NCI-H1048 (cell line): ENCODE measurements around the gene SLC2A13.
"Not testable (repeated sequence)": the region's sequence is repeated elsewhere in the genome, so short reads cannot be mapped to it uniquely, and the experiment has no call there.

Experiments used
- DNase-seq: peaks from one replicate; lab custom pipeline; 2025; lab: John Stamatoyannopoulos, UW

SLC2A13 gene

DNA sequence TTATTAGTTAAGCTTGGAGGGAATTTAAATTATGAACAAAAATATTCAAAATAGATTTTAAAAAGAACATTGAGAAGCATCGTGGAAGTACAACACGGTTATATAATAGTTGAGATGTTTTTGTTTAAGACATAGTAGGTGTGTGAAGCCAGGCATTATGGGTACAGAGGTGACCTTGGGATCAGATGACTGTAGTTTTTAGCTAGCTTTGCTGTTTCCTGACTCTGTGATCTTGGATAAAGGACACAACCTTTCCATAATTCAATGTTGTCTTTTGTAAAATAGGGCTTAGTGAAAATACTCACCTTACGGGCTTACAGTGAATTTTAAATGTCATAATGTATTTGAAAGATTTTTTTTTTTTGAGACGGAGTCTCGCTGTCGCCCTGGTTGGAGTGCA lies 239.7 kb downstream of the SLC2A13 start:
- DNase-seq = no peak

DNA sequence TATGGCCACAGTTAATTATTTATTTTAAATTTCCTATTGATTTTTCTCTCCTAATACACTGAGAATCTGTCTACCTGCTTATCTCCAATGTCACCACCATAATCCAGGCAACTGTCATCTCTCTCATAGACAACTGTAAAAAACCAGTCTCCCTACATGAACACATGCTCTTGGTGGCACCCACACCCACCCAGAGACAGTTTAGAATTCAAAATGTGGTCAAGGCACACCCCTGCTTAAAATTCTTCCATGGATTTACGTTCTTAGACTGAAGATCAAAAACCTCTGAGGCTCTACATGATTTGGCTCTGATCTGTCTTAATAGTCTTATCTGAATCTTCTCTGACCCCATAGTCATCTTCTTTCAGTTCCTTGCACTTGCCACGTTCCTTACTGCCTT lies 245.2 kb downstream of the SLC2A13 start:
- DNase-seq = no peak

DNA sequence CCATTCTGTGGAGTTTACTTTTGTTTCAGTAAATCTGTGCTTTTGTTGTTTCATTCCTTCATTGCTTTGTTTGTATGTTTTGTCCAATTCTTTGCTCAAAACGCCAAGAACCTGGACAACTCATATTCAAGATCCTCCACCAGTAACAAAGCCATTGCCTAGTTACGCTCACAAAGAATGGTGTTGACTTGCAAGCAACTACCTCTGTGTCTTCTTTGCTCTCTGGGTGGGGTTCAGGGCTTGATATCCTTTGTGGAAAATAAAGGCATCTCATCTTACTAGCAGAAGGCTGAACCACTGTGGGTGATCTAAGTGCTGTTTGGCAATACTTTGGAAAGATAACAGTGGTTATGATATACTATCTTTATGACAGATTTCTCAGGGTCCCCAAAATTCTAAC lies 252.9 kb downstream of the SLC2A13 start:
- DNase-seq = no peak

DNA sequence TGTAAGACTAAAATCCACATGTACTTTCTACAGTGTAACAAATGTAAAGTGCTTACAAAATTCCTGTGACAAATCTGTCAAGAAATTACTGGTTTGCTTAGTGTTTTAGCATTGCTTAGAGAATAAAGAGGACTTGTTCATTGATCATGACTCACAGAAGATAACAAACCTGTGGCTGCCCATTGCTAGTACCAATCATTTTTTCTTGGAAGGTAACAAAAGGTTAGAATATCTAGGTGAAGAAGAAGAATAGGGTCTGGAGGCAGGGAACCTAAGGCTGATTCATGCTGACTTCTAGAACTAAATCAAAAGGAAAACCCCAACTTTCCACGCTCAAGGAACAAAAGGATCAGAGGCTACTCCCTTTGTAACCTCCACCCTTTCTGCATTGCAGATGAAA lies 253.5 kb downstream of the SLC2A13 start:
- DNase-seq = no peak

DNA sequence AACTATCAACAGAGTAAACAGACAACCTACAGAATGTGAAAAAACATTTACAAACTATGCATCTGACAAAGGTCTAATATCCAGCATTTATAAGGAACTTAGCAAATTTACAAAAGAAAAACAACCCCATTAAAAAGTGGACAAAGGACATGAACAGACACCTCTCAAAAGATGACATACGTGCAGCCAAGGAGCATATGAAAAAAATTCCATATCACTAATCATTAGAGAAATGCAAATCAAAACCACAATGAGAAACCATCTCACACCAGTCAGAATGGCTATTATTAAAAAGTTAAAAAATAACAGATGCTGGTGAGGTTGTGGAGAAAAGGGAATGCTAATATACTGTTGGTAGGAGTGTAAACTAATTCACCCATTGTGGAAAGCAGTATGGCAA lies 257.7 kb downstream of the SLC2A13 start:
- DNase-seq = not testable (repeated sequence)

DNA sequence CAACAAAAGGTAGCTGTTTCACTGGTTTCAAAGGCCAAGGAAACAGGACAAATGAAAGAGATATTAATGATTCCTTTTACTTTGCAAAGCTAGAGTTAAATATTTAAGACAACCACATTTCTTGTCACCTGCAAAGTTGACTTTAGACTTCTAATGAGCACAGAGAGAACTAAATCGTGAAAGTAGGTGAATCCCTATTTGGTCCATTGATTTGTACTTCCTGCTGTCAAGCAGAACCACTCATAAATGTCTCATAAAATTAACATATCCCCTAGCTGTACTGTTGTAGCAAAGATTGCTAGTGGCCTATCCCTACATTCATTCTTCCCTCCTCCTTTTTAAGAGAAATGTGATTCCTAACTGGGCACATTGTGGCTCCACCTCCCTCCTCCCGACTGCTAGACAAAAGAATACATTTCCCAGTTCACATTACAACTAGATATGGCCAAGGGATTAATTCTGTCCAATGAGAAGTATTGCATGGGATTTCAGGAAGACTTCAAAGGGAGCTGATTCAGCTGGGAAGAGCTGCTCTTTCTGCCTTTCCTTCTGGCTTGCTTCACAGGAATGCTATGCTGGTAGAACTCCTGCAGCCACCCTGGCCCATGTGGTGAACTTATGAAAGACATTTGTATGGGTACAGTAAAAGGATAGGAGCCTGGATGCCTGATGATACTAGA lies 258.8 kb downstream of the SLC2A13 start:
- no peak for DNase-seq

DNA sequence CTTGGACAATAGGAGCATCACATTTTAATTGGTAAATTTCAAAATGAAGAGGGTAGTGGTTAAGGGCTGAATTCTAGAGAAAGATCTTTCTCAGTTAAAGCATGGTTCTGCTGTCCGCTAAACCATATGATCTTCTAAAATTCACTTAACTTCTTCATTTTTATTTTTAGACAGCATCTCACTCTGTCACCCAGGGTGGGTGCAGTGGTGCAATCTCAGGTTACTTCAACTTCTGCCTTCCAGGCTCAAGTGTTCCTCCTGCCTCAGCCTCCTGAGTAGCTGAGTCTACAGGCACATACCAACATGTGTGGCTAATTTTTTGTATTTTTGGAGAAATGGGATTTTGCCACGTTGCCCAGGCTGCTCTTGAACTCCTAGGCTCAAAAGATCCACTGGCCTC lies 259.6 kb downstream of the SLC2A13 start:
- DNase-seq = no peak

DNA sequence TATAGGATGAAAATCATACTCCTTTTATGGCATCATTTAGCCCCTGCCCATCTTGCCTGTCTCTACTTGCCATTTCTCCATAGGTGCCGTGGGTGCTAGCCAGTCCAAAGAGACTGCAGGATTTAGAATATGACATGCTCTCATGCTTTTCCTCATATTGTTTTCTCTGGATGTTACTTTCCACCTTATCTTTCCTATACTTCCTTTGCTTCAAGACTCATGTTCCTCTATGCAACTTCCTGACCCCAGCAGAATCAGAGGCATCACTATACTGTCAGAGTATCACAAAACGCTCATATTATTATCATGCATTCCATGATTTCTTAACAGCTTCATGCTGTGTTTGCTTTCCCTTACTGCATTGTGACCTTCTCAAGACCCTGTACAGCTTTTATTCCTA lies 265.5 kb downstream of the SLC2A13 start:
- no peak for DNase-seq

DNA sequence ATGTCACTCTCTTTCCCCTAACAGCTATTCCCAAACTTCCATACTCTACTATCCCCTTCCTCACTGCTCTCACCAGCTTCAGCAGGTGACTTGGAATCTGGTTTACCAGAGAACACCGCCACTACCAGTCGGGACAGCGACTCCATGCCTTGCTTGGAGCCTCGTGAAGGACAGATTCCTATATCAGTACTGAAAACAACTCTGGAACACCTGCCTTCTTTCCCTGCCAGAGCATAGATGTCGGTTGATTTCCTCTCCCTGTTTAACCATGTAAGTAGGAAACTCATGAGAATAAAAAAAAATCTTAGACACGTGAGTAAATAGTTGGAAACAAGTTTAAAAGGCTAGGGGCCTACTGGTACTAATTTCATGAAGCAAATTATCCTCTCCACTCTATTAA lies 266.8 kb downstream of the SLC2A13 start:
- no peak for DNase-seq

DNA sequence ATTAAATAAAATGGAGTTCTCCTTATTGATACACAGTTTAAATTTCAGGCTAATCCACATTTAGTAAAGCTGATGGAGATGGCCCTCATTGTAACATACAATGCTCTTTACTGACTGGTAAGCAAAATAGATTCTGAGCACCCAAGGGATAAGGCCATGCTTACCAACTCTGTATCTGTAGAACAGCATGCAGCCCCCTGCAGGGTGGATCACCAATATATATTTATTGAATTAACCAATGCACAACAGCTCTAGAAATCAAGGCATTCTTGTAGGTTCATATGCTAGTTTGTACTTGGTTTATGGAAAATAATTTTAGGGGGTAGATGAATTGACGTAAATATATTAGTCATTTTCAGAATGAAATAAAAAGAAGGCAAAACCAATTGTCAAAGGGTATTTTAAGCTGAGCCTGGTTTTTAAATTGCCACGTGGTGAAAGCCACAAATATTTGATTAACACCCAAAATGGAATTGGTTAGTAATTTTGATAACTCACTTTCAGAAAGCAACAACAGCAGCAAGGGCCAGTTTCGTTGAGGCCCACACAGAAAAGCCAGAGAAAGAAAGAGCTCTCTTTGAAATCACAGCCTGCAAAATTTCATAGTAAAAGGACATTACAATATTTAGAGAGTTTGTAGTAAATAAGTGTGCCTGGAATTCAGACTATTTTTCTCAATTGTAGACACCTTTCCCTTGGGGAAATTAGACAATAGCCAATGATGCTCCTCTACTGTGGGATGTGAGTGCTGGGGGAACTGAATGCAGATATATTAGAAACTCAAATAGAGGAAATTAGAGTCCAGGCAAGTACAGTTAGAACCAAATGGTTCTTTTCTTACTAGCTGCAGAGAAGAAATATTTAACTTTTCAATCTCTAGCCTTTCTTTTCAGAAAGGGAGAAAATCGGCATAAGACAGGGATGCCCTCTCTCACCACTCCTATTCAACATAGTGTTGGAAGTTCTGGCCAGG lies 270.1 kb downstream of the SLC2A13 start:
- DNase-seq = no peak

DNA sequence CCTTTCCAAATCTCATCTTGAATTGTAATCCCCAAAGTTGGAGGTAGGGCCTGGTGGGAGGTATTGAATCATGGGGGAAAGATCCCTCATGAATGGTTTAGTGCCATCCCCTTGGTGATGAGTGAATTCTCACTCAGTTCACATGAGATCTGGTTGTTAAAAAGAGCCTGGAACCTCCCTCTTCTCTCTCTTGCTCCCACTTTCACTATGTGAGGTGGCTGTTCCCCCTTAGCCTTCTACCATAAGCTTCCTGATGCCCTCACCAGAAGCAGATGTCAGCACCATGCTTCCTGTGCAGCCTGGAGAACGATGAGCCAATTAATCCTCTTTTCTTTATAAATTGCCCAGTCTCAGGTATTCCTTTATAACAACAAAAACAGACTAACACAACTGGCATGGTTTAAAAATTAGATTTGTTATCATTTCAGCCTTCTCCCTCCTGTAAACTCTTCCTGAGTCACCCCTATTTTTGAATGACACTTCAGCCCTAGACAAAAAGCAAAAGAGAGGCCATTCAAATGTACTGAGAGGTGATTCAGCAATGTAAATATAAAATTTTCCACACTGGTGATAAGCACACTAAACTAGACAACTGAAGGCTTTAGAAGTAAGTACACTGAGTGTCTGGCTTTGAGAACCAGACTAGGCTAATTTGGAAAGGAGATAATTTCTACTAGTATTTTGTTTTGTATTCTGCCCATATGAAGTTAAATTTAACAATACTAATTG lies 274.1 kb downstream of the SLC2A13 start:
- DNase-seq = no peak

DNA sequence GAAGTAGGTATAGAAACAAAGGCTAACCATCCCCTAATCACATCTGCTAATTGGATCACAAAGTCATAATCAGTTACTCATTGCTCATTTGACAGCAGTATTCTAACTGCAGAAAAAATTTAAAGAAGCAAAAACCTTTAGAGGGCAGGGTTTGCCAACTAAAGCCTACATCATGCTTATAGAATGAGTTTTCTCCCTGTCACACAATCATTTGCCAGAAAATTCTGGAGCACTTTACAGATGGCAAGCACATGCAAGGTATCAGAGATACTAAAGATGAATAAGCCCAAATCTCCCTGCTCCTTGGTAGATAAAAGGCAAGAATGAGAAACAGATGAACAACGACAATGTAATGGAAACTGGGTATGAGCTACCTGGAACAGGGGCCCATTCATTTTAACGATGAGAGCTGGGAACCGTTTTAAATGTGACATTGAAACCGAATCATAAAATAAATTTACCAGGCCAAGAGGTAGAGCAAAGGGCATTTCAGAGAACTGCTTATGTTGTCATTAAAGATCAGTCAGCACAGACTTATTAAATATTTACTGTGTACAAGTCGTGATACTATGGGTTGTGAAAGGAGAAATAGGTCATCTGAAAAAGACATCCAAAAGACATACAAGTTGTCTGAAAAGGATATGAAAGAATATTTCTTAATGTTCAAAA lies 274.9 kb downstream of the SLC2A13 start:
- DNase-seq = no peak

DNA sequence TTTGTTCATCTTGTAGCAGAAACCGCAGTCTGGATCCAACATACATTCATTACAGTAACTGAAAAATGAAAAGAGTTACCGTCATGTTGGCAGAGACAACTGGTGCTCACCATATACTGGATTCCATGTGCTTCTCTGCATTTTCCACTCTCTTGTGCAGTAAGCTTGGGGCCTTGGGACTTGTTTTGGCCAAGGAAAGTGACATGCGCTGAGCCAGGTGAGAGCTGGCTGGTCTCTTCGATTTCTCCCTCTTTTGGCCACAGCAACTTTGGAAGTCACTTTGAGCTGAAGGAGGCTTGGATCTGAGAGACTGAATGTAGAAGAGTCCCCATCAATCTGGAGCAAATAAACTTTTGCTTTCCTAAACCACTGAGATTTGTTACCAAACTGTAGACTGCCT lies 275.7 kb downstream of the SLC2A13 start:
- DNase-seq = no peak

DNA sequence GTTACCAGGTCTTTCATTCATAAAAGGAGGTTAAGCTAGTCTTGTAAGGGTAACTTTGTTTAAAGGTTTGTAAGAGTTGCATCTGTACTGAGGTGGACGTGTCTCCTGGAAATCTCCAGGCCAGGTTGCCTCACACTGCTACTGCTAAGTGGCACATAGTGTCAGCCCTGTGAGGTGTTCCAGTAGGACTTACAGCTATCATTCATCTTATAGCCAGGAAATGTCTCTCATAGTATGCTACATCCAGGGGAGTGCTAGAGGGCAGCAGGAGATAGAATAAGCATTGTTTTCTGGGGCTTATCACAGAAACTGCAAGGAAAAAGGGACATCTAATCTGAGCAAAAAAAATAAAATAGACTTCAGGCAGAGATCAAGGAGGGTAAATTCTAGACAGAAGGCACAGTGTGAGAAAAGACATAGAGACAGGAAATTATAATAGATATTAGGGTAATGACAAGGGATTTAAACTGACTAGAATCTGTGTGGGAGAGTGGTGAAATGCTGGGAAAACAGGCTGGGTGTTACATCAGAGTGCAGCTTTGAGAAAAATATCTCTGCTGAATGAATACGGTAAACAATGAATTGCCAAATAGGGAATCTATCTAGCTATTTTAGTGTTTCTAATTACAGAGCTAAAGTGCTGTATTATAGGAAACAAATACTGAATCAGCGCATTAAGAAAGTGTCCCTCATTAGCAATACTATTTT lies 281.2 kb downstream of the SLC2A13 start:
- DNase-seq = no peak

DNA sequence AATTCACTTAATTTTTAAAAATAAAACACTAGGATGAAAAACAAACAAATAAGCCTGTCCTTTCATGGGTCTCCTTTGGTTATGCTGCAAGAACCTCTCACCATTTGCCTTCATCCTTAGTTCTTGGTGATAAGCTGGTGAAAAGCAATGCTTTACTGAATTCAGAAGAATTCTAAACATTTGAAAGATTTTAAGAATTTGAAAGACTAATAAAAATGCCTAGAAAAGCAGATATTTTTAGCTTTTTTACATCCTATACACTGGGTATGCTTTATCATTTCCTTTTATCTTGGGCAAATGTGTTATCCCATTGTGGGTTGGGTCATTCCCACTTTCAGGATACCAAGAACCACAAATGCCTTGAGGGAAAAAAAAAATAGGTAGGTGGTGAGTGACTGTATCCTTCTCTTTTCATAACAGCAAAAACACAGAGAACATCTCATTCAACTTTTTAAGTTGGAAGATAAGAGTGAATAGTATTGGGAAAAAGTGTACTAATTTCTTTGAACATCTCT lies 289.2 kb downstream of the SLC2A13 start:
- DNase-seq = no peak

DNA sequence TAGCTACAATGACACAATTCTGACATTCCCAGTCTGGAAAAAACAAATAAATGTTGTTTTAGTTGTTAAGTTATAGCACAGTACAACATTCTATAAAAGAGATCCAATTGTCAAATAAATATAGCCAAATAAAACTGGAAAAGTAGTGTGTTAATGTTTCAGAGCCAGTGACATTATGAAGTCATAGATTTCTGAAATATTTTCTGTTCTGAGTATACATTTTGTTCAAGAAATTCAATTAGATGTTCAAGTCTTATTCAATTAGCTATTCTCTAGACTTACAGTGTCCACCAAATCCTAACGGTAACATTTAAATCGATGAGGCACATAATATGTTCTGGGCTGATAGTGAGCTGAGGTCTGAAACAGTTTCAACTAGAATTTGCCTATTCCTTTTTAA lies 290.1 kb downstream of the SLC2A13 start:
- no peak for DNase-seq

DNA sequence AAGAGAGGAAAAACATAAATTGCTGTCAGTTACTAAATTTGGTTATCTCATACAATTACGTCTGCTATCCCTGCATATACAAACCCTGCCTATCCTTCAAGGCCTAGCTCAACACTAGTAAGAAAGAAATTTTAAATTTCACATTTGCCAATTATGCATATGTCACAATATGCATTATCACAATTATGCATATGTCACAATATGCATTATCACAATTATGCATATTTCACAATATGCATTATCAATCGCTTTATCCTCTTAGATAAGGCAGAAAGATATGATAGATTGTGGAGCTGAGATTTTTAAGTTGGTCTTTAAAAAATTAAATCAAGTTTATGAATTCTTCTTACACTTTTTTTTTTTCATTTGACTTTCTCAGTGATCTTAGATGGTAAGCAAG lies 291.3 kb downstream of the SLC2A13 start:
- no peak for DNase-seq

DNA sequence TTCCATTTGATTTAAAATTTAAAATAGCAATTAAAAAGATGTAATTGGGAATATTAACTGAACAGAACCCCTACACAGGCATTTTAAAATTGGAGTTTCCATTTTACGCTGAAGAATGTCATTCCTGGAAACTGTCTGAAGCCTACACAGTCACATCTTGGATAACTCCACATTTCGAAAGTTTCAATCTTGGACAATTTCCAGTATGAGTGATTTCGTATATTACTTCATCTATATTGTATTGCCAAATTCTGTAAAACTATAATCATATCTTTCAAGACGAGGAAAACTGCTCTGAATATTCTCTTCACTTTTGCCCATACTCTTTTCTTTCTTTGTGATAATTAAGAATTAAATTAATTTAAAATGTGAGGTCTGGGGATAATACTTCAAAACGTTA lies 292.1 kb downstream of the SLC2A13 start:
- no peak for DNase-seq

DNA sequence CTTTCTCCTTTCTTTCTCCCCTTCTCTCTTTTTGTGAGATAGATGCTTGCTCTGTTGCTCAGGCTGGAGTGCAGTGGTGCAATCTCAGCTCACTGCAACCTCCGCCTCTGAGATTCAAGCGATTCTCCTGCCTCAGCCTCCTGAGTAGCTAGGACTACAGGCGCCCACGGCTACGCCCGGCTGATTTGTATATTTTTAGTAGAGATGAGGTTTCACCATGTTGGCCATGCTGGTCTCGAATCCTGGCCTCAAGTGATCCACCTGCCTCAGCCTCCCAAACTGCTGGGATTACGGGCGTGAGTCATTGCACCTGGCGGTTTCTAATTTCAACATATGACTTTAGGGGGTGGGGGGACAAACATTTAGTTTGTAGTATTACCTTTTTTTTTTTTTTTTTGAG lies 293.4 kb downstream of the SLC2A13 start:
- DNase-seq = not testable (repeated sequence)

DNA sequence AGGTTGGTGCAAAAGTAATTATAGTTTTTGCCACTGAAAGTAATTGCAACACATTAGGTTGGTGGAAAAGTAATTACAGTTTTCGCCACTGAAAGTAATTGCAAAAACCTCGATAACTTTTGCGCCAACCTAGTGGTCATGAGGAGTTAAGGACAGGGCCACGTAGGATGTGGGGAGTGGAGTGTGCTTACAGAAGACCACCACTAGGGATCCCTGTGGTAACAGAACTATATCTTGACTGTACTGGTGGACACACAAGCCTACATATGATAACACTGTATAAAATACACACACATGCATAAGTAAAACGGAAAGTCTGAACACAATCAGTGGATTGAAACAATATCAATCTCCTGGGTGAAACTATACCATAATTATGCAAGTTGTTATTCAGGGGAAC lies 298.8 kb downstream of the SLC2A13 start:
- DNase-seq = no peak

DNA sequence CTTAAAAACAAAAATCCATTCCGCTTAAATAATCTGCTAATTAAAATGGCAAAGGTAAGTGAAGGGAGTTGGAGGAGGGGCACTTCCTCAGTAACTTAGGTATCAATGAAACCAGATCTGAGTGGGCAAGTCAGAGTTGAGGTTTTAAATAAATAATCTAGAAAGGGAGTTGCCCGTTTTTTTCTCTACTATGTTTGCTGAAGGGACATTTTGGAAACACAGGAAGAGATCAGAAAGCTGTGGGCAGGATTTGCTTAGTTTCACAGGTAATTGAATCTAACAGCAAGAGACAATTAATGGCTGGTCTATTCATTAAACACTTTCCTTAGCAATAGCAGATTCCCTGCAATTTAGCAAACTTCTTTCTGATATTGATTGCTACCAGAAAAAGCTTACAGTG lies 300.2 kb downstream of the SLC2A13 start:
- no peak for DNase-seq
